HG02852 (cell line): ENCODE results near the gene HBM.
"Not testable (repeated sequence)": the region's sequence is repeated elsewhere in the genome, so short reads cannot be mapped to it uniquely, and the experiment has no call there.

Source experiments
- ATAC-seq: cut with Tn5 transposase; IDR thresholded peaks from one replicate; pipeline ENCODE4 v1.9.1; 2021; ENCODE audit warnings: mild to moderate bottlenecking, moderate library complexity; ENCODE audit not compliant: unreplicated experiment

HBM gene, protein sequence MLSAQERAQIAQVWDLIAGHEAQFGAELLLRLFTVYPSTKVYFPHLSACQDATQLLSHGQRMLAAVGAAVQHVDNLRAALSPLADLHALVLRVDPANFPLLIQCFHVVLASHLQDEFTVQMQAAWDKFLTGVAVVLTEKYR

DNA sequence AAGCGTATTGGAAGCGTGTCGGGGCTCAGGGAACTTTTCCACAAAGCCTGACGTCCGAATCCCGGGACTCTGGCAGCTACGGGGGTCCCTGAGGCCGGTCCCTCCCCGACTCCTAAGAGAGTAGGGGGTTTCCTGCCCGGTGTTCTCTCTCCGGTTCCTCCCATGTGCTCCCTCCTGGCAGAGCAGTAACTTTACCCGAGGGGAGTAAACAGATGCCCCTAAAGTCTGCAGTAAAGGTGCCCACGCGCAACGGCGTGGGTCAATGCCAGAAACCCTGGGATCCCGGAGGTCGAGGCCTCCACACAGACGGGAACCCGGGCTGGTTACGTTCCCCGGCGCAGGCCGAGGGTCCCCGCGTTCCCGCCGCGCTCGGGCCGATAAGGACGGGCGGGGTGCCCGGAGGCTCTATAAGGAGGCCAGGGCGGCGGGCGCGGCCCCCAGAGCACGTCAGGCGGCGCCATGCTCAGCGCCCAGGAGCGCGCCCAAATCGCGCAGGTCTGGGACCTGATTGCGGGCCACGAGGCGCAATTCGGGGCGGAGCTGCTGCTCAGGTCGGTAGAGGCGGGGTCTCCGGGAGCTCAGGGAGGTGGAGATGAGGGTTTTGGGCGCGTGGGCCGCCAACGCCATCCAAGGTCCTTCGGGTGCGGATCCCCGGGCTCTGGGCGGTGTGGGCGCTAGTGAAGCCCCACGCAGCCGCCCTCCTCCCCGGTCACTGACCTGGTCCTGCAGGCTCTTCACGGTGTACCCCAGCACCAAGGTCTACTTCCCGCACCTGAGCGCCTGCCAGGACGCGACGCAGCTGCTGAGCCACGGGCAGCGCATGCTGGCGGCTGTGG is at the start of gene HBM:
HBM (plus strand) TSS at position 440 of the 836 bp plus-strand sequence; CDS start at position 460, 20 bp downstream.
- no peak for ATAC-seq

DNA sequence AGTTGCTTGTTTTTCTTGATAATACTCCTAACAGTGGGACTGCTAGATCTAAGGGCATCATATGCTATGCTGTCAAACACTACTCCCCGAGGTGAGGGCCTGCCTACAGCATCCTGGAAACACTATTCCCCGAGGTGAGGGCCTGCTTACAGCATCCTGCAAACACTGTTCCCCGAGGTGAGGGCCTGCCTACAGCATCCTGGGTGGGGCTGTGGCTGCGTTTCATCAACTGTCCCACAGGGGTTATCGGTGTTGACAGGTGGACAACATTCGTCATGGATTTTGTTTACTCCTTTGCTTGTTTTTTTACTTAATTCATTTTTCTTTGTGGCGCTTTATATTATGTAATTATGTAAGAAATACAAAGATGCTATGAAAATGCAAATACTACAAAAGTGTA is 49.8 kb upstream of the HBM start:
- ATAC-seq: no peak

DNA sequence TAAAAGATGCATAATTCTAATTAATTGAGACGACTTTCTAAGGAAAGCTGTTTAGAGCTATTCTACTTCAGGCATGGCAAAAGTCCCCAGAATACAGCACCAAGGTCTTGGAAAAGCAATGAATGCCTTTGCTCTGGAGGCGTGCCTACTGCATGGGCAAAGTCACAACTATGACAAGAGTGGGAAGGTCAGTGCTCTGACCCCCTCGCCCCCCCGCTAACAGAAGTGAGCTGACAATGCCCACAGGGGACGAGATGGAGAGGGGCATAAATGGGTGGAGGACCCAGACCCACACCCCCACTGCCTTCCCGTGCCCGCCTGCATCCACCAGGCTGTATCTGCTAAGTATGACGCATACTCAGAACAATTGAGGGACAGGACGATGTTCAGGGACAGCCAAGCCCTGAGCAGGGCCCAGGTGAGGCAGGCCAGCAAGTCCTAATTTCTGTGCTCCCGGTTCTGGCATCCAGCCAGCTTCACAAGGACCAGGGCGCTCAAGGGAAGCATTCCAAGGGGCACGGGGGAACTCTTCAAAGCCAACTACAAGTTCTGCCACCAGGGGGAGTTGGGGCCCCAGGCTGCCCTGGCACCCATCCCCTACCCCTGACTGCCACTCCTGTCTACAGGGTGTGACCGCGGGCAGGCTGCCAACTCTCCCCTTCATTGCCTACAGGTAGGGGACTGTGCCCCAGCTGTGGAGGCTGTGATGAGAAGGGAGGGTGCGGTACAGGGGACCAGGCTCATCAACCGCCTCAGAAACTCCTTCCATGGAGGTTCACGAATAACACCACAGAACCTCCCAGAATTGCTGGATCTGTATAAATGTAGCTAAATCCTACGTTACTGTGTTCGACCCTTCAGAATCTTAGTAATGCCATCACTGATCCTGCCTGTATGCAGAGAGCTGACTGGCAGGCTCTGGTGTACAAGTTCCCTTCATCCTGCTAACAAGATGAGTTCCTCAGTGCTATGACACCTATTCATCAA is 48.1 kb upstream of the HBM start:
- no peak for ATAC-seq

DNA sequence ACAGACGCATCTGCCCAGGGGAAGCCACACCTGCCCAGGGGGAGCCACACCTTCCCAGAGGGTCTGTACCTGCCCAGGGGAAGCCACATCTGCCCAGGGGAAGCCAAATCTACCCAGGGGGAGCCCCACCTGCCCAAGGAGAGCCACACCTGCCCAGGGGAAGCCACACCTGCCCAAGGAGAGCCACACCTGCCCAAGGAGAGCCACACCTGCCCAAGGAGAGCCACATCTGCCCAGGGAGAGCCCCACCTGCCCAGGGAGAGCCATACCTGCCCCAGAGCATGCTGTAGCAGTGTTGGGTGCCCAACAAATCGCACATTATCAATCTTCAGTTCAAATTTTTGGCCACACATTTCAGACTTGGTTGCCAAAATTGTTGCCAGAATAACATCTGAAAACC is 46.9 kb upstream of the HBM start:
- ATAC-seq: no peak

DNA sequence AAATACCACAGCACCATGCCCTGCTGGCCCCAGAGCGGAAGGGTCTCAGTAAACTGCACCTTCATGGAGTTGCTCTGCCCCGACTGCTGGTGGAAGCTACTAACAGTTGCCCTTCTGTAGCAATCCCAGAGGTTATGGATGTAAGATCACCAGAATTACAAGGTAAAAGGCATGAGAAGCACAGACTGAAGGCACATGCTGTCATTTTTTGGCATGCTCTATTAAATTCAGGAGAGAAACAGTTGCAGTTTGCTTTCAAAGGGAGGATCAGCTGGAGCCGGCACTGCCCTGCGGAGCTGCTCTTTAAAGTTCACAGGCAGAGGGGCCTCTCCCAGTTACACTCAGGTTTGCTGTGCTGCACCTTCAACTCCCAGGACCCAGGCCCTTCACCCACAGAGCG is 46.5 kb upstream of the HBM start:
- ATAC-seq: no peak

DNA sequence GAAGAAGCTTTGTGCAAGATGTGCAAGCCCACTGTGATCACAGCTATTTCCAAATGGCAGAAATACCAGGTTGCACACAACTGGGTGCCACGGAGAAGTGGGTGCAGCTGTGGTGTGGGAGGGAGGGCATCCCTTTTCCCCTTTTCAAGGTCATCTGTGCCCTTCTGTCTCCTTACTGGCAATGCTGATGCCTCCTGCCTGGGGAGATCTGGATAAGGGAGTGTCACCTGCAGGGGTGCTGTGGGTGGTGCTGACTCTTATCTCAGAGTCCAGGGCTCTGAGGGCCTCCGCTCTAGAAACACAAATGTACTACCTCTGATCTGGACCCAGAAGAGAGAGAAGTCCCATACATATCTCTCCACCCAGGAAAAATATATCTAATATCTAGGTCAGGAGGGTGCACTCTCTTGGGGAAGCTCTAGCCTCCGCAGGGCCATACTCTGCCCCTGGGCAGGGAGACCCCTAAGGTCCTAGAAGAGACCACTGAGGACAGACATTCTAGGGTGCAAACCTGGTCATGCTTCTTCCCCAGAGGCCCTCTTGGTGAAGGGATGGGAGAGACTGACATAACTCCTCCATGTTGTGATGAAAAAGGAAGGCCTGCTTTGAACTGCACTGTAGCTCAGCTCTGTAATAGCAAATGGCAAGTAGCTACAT is 45.8 kb upstream of the HBM start:
- ATAC-seq: no peak

DNA sequence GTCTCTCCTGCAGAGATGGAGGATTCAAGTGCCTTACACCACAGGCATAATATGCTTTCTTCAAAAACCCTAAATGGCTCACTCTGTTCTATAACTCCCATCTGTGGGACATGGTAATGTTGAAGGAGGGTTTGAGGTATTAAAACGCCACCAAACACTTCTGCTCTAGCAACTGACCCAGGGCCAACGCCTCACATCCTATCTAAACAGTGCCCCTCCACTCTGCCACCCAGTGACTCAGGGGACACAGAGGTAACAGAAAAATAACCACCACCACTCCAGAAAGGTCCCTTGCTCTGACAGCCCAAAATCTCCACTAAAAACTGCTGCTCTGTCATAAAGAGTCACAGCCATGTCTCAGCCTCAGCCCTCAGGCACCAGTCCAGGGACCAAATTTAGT is 45.0 kb upstream of the HBM start:
- no peak for ATAC-seq

DNA sequence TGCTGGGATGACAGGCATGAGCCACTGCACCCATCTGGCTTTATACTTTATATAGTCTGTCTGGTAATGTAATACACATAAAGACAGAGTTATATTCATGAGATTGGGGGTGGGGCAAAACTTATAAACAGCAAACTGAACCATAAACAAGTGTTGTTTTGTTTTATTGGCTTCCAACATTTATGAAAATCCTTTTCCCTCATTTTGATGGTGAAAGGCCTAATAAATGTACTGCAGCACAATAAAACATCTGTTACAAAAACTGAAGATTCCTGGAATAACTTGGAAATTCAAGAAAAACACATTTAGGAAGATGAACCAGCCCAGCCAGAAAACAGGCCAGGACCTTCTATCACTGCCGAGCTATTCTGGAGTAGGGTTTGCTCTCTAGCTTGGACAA is 43.4 kb upstream of the HBM start:
- ATAC-seq: no peak

DNA sequence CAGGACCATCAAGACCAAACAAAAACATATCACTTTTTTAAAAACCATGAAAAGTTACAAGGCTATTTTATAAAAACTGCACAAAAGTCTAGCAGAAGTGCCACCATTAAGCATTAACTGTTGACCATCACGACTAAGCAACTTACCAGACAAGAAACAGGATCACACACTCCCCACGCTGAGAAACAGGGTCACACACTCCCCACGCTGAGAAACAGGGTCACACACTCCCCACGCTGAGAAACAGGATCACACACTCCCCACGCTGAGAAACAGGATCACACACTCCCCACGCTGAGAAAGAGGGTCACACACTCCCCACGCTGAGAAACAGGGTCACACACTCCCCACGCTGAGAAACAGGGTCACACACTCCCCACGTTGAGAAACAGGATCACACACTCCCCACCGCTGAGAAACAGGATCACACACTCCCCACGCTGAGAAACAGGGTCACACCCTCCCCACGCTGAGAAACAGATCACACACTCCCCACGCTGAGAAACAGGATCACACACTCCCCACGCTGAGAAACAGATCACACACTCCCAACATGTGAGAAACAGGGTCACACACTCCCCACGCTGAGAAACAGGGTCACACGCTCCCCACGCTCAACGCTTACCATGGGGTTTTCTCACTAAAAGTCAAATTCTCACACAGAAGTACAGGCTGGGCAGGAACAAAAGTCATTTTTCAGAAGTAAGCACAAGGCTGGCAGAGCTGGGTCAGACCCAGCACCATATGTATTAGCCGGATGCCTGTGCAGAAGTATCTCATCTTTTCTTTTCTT is 42.0 kb upstream of the HBM start:
- not testable (repeated sequence) for ATAC-seq

DNA sequence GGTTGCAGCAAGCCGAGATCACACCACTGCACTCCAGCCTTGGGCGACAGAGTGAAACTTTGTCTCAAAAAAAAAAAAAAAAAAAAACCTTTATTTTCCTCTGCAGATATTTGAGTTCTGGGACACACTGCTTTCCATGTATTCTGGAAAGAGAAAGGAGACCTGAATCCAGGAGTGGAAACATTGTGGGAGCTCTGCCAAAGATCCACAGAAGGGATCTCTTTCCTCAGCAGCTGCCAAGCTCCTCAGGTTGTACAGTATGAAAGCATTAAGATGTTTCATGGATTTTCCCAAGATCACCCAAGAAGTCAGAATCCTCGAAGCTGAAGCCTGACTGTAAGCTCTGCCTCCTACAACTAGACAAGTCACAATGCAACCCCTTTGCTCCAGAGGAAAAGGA is 40.8 kb upstream of the HBM start:
- ATAC-seq: no peak

DNA sequence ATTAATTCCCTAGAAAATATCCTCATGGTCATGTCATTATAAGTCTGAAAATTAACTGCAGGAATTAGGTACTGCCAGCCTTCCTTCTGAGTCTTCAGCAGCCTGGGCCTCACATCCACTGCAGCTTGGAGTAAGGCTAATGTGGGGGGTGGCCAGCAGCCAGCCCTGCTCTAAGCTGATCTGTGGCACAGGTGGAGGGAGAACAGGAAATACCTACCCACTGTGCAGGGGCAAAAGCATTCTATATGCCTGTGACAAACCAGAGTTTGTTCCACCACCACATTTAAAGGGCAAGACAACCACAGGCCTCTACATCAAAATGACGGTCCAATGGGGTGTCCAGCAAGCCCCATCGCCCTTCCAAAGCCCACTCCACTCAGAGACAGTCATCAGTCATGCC is 36.7 kb upstream of the HBM start:
- no peak for ATAC-seq

DNA sequence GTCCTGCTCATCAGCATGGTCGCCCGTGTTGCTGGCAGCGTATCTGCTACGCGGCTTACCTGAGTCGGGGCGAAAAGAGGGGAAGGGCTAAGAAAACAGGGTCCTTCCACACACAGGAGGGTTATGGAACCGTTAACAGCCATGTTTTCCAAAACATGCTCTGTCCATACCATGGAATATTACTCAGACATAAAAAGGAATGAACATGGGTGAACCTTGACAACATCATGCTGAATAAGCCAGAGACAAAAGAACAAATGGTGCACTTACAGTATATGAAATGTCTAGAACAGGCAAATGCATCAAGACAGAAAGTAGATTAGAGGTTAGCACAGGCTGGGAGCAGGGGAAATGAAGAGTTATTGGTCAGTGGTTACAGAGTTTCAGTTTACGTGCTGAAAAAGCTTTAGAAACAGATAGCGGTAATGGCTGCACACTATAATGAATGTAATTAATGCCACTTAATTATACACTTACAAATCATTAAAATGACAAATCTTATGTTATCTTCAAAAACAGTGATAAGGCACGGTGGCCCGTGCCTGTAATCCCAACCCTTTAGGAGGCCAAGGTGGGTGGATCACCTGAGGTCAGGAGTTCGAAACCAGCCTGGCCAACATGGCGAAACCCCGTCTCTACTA is 35.1 kb upstream of the HBM start:
- ATAC-seq: no peak

DNA sequence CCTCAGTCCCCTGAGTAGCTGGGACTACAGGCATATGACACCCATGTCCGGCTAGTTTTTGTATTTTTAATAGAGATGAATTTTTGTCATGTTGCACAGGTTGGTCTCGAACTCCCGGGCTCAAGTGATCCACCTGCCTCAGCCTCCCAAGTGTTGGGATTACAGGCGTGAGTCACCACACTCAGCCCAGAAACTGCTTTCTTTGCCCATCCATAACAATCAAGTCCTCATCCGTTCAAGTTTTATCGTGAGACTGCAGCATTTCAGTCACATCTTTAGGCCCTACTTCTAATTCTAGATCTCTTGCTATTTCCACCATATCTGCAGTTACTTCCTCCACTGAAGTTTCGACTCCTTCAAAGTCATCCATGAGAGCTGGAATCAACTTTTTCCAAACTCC is 33.7 kb upstream of the HBM start:
- ATAC-seq: no peak

DNA sequence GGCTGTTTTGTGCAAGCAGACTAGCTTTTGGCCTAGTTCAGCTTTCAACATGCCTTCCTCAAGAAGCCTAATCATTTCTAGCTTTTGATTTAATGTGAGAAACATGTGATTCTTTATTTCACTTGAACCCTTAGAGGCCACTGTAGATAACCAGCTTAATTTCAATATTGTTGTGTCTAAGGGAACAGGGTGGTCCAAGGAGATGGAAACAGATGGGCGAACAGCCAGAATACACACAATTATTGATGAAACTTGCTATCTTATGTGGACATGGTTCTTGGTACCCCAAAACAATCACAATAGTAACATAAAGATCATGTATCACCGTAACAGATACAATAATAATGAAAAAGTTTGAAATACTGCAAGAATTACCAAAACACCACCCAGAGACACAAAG is 32.1 kb upstream of the HBM start:
- no peak for ATAC-seq

DNA sequence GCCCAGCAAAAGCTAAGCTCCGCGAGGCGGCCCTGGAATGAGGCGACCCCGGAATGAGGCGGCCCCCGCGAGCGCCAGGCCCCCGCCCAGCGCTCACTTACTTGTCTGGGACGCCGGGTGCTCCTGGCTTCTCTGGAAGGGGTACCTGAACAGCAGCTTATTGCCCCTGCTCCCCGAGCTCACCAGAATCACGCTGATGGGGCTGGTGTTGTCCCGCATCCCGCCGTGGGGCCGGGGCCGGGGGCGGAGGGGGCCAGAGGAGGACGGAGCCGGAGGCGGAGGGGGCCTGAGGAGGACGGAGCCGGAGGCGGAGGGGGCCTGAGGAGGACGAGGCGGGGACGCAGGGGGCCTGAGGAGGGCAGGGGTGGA is 27.7 kb upstream of the HBM start:
- ATAC-seq: no peak

DNA sequence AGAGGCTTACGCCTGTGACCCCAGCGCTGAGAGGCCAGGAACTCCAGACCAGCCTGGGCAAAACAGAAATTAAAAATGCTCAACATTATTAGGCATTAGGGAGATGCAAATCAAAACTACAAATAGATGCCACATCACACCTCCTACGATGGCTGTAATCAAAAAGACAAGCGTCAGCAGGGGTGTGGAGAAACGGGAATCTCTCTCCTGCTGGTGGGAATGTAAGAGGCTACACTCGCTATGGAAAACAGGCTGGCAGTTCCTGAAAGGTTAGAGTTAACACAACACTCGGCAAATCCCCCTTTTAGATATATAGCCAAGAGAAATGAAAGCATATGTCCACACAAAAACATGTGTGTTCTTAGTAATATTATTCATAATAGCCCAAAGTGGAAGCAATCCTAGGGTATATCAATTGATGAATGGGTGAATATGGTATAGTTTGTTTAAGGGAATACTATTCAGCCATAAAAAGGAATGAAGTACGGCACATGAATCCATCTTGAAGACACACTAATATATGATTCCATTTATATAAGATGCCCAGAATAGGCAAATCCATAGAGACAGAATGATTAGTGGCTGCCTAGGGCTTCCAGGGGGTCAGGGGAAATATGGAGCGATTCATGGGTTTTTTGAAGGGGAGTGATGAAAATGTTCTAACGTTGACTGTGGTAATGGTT is 25.5 kb upstream of the HBM start:
- no peak for ATAC-seq

DNA sequence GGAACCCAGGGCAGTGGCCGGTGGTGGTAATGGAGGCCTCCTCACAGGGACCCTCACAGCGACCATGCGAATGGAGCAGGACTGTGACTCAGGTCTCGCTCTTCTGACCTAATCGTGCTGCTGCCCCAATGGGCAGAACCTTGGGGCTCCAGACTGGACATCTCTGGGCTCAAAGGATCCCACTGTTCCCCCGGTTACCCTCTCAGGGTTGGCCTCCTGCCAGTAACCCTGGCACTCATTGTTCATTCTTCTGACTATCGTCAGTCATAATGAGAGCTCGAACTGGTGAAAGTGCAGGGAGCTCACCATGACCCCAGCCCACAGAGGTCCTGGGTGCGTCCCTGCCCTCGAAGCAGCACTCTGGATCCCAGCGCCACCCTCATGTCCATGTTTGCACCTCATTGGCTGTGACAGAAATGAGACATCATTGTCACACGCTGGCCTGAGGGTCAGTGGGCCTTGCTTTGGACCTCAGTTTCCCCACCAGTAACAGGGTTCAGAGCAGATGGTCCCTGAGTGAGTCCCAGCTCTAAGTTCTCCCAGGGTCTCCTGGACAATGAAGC is 23.3 kb upstream of the HBM start:
- ATAC-seq: no peak

DNA sequence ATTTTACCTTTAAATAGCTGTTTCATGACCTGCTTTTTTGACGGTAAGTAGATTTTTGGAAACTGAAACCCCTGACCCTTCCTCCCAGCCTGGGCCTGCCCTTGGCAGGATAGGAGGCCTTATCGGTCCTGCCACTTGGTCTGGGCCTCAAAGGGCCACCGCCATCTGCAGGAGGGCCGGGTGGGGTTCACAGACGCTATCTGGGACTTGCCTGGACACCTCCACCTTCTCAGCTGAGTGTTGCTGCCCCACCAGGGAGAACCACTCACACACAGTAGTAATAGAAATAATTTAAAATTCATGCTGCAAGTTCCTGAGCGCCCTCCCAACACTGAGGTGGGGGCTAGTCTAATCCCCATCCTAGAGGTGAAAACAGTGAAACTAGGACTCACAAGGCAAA is 22.7 kb upstream of the HBM start:
- ATAC-seq: no peak

DNA sequence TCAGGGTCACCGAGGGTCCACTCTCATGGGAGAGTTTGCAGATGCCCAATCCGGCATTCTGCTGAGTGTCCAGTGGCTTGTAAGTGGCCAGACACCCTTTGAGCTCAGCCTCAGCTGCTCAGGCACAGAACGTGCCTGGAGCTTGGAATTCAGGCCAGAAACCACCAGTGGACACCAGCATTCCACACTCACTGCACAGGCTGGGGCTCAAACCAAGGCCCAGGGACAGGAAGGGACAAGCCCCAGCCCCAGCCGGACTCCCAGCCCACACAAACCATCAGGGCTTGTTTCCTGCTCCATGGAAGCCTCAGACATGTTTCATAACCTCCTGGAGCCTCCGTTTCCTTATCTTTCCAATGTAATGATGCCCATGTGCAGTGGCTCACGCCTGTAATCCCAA is 22.3 kb upstream of the HBM start:
- no peak for ATAC-seq
